K562 (cell line): ENCODE measurements around the gene MCAT. TPM values are rescaled to one million over a fixed set of nuclear protein-coding genes. Genes with fewer than 3 reads are reported as not detected.

Experiments
- BRF1 ChIP-seq: IDR thresholded peaks from 3 replicates; pipeline ENCODE4 v1.6.1; 2011; ENCODE audit warnings: borderline replicate concordance, mild to moderate bottlenecking; ENCODE audit not compliant: insufficient read length; ENCODE audit errors: extremely low read depth
- CBFA2T2 ChIP-seq: fragments of 450-650 bp; conservative IDR thresholded peaks from 2 replicates; pipeline ENCODE4 v1.6.1; 2017; ENCODE audit warnings: mild to moderate bottlenecking
- DLX4 ChIP-seq: fragments of 250-450 bp; sonication (Bioruptor Pico); IDR thresholded peaks from 2 replicates; pipeline ENCODE4 v1.6.1; 2021; ENCODE audit warnings: mild to moderate bottlenecking
- HCFC1 ChIP-seq: IDR thresholded peaks from 2 replicates; pipeline ENCODE4 v1.6.1; 2012; ENCODE audit warnings: low read depth, low read length, improper control_type of control experiment
- HNRNPH1 ChIP-seq: fragments of 200-400 bp; formaldehyde crosslinking; optimal IDR thresholded peaks from 2 replicates; pipeline ENCODE3; 2017; ENCODE audit warnings: low read depth, mild to moderate bottlenecking, low read length, moderate library complexity
- KLF13 ChIP-seq: fragments of 450-650 bp; IDR thresholded peaks from 2 replicates; pipeline ENCODE4 v1.6.1; 2016; ENCODE audit warnings: missing genetic modification characterization, low read depth, mild to moderate bottlenecking, missing compliant biosample characterization, moderate library complexity, borderline replicate concordance
- NR4A1 ChIP-seq, 2 experiments: fragments of 250-450 bp in 1 of 2; fragments of 450-650 bp in 1 of 2; sonication (Bioruptor Pico) in 1 of 2; IDR thresholded peaks; 2 replicates each; pipeline versions ENCODE4 v1.4.0 to v1.6.1; 2016 to 2020; ENCODE audit warnings: mild to moderate bottlenecking in 2 of 2, missing compliant biosample characterization in 1 of 2, missing genetic modification characterization in 1 of 2, moderate library complexity in 1 of 2
- POLR2G ChIP-seq: fragments of 200-400 bp; formaldehyde crosslinking; IDR thresholded peaks from 2 replicates; pipeline ENCODE4 v1.6.1; 2017; ENCODE audit warnings: low read depth, mild to moderate bottlenecking, antibody characterized with exemption, low read length, moderate library complexity
- PREB ChIP-seq: sonication (generic); formaldehyde crosslinking; IDR thresholded peaks from 2 replicates; pipeline ENCODE4 v1.8.1; 2023; ENCODE audit warnings: mild to moderate bottlenecking, missing genetic modification reagents
- SMAD3 ChIP-seq: fragments of 450-650 bp; formaldehyde crosslinking; conservative IDR thresholded peaks from 2 replicates; pipeline ENCODE4 v1.4.0; 2020; ENCODE audit warnings: mild to moderate bottlenecking
- TCF3 ChIP-seq: sonication (generic); formaldehyde crosslinking; IDR thresholded peaks from 2 replicates; pipeline ENCODE4 v1.4.0; 2020; ENCODE audit warnings: mild to moderate bottlenecking, missing genetic modification reagents
- U2AF1 ChIP-seq: fragments of 200-400 bp; formaldehyde crosslinking; optimal IDR thresholded peaks from 2 replicates; pipeline ENCODE3; 2017; ENCODE audit warnings: mild to moderate bottlenecking, low read depth, low read length, moderate library complexity
- UBTF ChIP-seq, 2 experiments: IDR thresholded peaks; 2 replicates each; pipeline ENCODE4 v1.6.1; 2012; ENCODE audit warnings: improper control_type of control experiment in 2 of 2, low read depth in 2 of 2, low read length in 2 of 2, borderline replicate concordance in 1 of 2
- ZBTB2 ChIP-seq: fragments of 450-650 bp; IDR thresholded peaks from 2 replicates; pipeline ENCODE4 v1.6.1; 2016; ENCODE audit warnings: antibody characterized with exemption
- ZBTB49 ChIP-seq: sonication (generic); formaldehyde crosslinking; IDR thresholded peaks from 2 replicates; pipeline ENCODE4 v1.8.0; 2022; ENCODE audit warnings: missing genetic modification reagents, mild to moderate bottlenecking, borderline replicate concordance
- ZBTB8A ChIP-seq: fragments of 450-650 bp; IDR thresholded peaks from 2 replicates; pipeline ENCODE4 v1.6.1; 2018; ENCODE audit warnings: mild to moderate bottlenecking, moderate library complexity; ENCODE audit not compliant: partially characterized antibody
- ZNF175 ChIP-seq: fragments of 200-800 bp; sonication (Bioruptor generic); IDR thresholded peaks from 2 replicates; pipeline ENCODE4 v1.6.1; 2016; ENCODE audit warnings: low read depth, mild to moderate bottlenecking, missing genetic modification characterization, missing compliant biosample characterization
- ZNF41 ChIP-seq: fragments of 250-450 bp; sonication (Bioruptor Pico); conservative IDR thresholded peaks from 2 replicates; pipeline ENCODE4 v1.4.0; 2020; ENCODE audit warnings: mild to moderate bottlenecking
- ZNF507 ChIP-seq: conservative IDR thresholded peaks from 2 replicates; pipeline ENCODE4 v1.6.1; 2017; ENCODE audit warnings: missing genetic modification characterization, missing compliant biosample characterization
- ZNF668 ChIP-seq: fragments of 250-450 bp; sonication (Bioruptor Pico); IDR thresholded peaks from 2 replicates; pipeline ENCODE4 v1.8.0; 2022; ENCODE audit warnings: mild to moderate bottlenecking, inconsistent platforms
- polyA plus RNA-seq, 8 experiments: library from polyadenylated mRNA; depleted of rRNA in 4 of 8; stranded (reverse) in 5 of 8; unstranded in 3 of 8; fragments of >200 nt; fragmentation: Nextera tagmentation in 2 of 8; fragmentation: Illumina TruSeq in 1 of 8; extraction: Ambion mirVana in 2 of 8; extraction: Trizol in 1 of 8; gene quantifications; 2 replicates each; pipeline versions ENCODE4 v1.2.1 to v1.2.3, GENCODE V29; 2011 to 2014; ENCODE audit warnings: inconsistent platforms in 1 of 8, missing spikeins in 1 of 8
- total RNA-seq, 7 experiments: library from RNA; depleted of rRNA in 6 of 7; stranded (reverse); fragments of >200 nt in 6 of 7; fragmentation: Illumina TruSeq in 2 of 7; extraction: Trizol in 2 of 7; gene quantifications; 2 replicates each; pipeline versions ENCODE4 v1.2.1 to v1.2.3, GENCODE V29; 2011 to 2021; ENCODE audit warnings: low replicate concordance in 1 of 7

MCAT gene
- total and polyA plus RNA-seq, 9 of the 15 experiments (the other 6 are each of a cell fraction or from before 2014, with no cell fraction given): 3.3 to 27.8 (median 13.9) TPM

- TF ChIP-seq ZBTB8A (no peak), ZNF507 (no peak), SMAD3 (CRISPR knock-in tag) (no peak), KLF13 (tag) (no peak), U2AF1 (no peak), PREB (CRISPR knock-in tag) (no peak), ZBTB2 (no peak), UBTF (IDR thresholded peaks at IDR 0.05; ENCODE audit: borderline replicate concordance in 1 of 2, low read depth in 2 of 2, low read length in 2 of 2) (no peak), ZBTB49 (no peak), CBFA2T2 (peak; percentile 23; the same call in 1 of the 2 replicates), TCF3 (CRISPR knock-in tag) (0 out of 2 replicates have a peak, but pooled peaks have one; percentile 16), HNRNPH1 (no peak), ZNF175 (CRISPR knock-in tag) (no peak), BRF1 (no peak), ZNF41 (CRISPR knock-in tag) (no peak), DLX4 (no peak), HCFC1 (no peak), NR4A1 (CRISPR knock-in tag; IDR thresholded peaks at IDR 0.05) (no peak), NR4A1 (tag; IDR thresholded peaks at IDR 0.05) (no peak), ZNF668 (CRISPR knock-in tag) (no peak), POLR2G (peak; percentile 14; the same call in 1 of the 2 replicates)
Measured at GRCh38 chr22:43167001-43167589, 23.9 kb upstream of the MCAT start (continued).
